SK-N-SH (cell line): ENCODE results near the gene DNAJC13.
"Not testable (repeated sequence)": the region's sequence is repeated elsewhere in the genome, so short reads cannot be mapped to it uniquely, and the experiment has no call there.

ENCODE experiments used
- CTCF ChIP-seq: fragments of 200-600 bp; sonication (generic); IDR thresholded peaks from 2 replicates; pipeline ENCODE4 v1.6.1; 2017; ENCODE audit warnings: antibody characterized with exemption, mild to moderate bottlenecking, moderate library complexity
- SIN3A ChIP-seq: IDR thresholded peaks from 2 replicates; pipeline ENCODE4 v1.6.1; 2012; ENCODE audit warnings: low read depth, mild to moderate bottlenecking, low read length, moderate library complexity, borderline replicate concordance
- ZBTB33 ChIP-seq: IDR thresholded peaks from 2 replicates; pipeline ENCODE4 v1.4.0; 2012; ENCODE audit warnings: low read depth, borderline replicate concordance

DNA sequence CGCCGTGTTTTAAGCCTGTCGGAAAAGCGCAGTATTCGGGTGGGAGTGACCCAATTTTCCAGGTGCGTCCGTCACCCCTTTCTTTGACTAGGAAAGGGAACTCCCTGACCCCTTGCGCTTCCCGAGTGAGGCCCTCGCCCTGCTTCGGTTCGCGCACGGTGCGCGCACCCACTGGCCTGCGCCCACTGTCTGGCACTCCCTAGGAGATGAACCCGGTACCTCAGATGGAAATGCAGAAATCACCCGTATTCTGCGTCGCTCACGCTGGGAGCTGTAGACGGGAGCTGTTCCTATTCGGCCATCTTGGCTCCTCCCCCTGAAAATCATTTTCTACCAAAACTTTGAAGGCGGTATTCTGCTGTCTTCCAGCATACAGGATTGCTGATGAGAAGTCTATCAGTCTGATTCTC lies 40.4 kb upstream of the DNAJC13 start:
- TF ChIP-seq CTCF, SIN3A, ZBTB33: not testable (repeated sequence)
